Fibroblast of mammary gland (primary cell): ENCODE measurements around the gene DENND4C.

Experiments used
- DNase-seq: peaks from one replicate; pipeline ENCODE4 v3.0.0-alpha.2; 2010; ENCODE audit warnings: low read depth
- H3K4me3 ChIP-seq: 2 replicates; pipeline ENCODE4 v1.5.1; 2011; ENCODE audit warnings: low read depth, mild to moderate bottlenecking, low read length, moderate library complexity; ENCODE audit not compliant: control insufficient read depth
- TF ChIP-seq, protein P1 (sequence below): conservative IDR thresholded peaks from 2 replicates; pipeline ENCODE4 v1.5.1; 2011; ENCODE audit warnings: low read depth, low read length, inconsistent platforms; ENCODE audit not compliant: control insufficient read depth, insufficient read depth

Gene DENND4C

DNA sequence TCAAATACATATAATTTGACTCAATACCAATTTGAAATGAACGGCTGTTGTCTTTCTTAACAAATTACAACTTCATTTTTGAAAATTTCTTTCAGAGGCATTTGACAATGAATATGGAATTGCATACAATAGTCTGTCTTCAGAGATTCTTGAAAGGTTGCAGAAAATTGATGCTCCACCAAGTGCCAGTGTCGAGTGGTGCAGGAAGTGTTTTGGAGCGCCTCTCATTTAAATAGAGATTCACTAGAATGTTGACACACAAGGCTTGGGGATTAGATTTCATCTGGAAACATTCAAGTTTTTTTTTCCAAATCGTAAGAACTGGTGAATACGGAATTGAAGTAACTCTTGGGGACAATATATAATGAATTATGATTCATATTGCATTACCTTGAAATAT is 141.4 kb downstream of the DENND4C start:
- TF ChIP-seq, protein P1, sequence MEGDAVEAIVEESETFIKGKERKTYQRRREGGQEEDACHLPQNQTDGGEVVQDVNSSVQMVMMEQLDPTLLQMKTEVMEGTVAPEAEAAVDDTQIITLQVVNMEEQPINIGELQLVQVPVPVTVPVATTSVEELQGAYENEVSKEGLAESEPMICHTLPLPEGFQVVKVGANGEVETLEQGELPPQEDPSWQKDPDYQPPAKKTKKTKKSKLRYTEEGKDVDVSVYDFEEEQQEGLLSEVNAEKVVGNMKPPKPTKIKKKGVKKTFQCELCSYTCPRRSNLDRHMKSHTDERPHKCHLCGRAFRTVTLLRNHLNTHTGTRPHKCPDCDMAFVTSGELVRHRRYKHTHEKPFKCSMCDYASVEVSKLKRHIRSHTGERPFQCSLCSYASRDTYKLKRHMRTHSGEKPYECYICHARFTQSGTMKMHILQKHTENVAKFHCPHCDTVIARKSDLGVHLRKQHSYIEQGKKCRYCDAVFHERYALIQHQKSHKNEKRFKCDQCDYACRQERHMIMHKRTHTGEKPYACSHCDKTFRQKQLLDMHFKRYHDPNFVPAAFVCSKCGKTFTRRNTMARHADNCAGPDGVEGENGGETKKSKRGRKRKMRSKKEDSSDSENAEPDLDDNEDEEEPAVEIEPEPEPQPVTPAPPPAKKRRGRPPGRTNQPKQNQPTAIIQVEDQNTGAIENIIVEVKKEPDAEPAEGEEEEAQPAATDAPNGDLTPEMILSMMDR = no peak
- no peak for DNase-seq

DNA sequence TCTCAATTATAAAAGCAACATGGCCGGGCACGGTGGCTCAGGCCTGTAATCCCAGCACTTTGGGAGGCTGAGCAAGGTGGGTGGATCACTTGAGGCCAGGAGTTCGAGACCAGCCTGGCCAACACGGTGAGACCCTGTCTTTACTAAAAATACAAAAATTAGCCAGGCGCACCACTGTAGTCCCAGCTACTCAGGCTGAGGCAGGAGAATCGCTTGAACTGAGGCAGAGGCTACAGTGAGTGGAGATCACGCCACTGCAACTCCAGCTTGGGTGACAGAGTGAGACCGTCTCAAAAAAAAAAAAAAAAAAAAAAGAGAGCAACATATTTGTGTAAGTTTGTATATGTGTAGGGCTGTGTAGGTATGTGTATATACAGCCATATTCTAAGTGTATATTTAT is 142.1 kb downstream of the DENND4C start:
- H3K4me3 ChIP-seq = no peak overlapping the region
- TF ChIP-seq, protein P1 = no peak
- DNase-seq = no peak

More for the DNA sequence above, 141.4 kb downstream of the DENND4C start:
- no peak overlapping the region for H3K4me3 ChIP-seq

DNA sequence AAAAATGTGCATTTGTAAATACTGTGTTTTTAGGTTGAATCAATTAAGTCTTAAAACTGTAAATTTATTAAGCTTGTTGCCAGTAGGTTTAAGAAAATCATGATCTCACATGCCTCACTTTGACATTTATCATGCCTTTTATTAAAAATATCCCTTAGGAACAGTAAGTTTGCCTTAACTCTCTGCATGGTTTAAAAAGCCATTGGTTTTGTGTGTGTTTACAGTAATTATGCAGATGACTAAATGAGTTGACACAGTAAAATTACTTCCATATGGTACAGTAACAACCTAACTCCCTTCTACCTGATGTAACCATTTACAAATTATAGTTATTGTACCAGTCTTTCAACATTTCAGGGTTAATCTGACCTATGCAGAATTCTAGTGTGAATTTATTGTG is 143.0 kb downstream of the DENND4C start:
- TF ChIP-seq, protein P1 = no peak
- peak; percentile 24 for DNase-seq
- H3K4me3 ChIP-seq = no peak overlapping the region

GRCh38 chr9:19375538-19375937 is 145.0 kb downstream of the DENND4C start:
- H3K4me3 ChIP-seq = no peak overlapping the region
- TF ChIP-seq, protein P1 = no peak
- DNase-seq = peak; percentile 26

DNA sequence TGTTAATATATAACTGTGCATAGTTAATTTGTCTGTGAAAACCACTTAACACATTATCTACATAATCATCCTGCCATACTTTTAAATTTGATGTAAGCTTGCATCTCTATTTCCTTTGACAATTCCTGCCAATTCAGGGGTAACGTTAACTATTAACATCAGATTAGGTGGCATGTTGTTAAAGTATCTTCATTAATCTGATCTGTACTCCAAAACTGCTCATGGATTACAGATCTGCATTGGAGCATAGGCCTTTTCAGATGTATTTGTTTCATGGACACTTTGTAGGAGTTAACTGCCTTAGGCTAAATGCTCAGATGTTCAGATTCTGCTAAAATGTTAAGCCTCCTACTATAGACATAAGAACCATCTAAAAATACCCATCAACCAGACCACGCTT is 146.4 kb downstream of the DENND4C start:
- no peak for DNase-seq
- TF ChIP-seq, protein P1 = no peak
- peak overlapping the region; percentile 93 for H3K4me3 ChIP-seq

DNA sequence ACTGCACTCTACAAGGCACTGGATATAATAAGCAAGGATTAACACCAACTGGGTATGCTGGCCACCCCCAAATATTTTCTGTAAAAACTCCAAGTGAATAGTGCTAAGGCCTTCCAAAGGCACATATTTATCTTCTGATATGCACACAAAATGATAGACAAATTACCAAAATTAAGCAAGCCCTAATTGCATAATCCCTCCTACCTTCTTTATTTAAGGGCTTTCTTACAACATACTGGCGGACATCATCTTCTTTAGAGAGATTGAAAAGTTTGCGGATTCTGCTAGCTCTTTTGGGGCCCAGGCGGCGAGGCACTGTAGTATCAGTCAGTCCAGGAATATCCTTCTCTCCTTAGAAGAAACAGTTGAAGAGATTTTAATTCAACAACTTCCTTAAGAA is 147.7 kb downstream of the DENND4C start:
- peak overlapping the region; percentile 93 for H3K4me3 ChIP-seq
- TF ChIP-seq, protein P1 = no peak
- peak; percentile 27 for DNase-seq

- peak overlapping the region; percentile 93 for H3K4me3 ChIP-seq
- DNase-seq = no peak
- TF ChIP-seq, protein P1 = no peak
These were observed 148.2 kb downstream of the DENND4C start for GRCh38 chr9:19378647-19379046.
